HepG2 (cell line): ENCODE results near the gene SIGMAR1. TPM values are rescaled to one million over a fixed set of nuclear protein-coding genes. Genes with fewer than 3 reads are reported as not detected.
A peak's percentile ranks its signal among the peaks of the same experiment; 100 is the strongest.

Experiments used
- CBX5 ChIP-seq: sonication (generic); formaldehyde crosslinking; IDR thresholded peaks from 2 replicates; pipeline ENCODE4 v1.4.0; 2020; ENCODE audit warnings: missing genetic modification reagents, borderline replicate concordance
- DRAP1 ChIP-seq: IDR thresholded peaks from 2 replicates; pipeline ENCODE4 v1.6.1; 2016; ENCODE audit warnings: missing genetic modification reagents, missing compliant biosample characterization
- GFI1 ChIP-seq: sonication (generic); formaldehyde crosslinking; IDR thresholded peaks from 2 replicates; pipeline ENCODE4 v1.5.0; 2020; ENCODE audit warnings: missing genetic modification reagents, mild to moderate bottlenecking, borderline replicate concordance
- HNRNPUL1 ChIP-seq: fragments of 200-400 bp; formaldehyde crosslinking; IDR thresholded peaks from 2 replicates; pipeline ENCODE4 v1.6.1; 2017; ENCODE audit warnings: low read depth, mild to moderate bottlenecking, low read length, moderate library complexity
- HOMEZ ChIP-seq: IDR thresholded peaks from 2 replicates; pipeline ENCODE4 v1.6.1; 2016; ENCODE audit warnings: low read depth
- MTA1 ChIP-seq: sonication (generic); formaldehyde crosslinking; IDR thresholded peaks from 2 replicates; pipeline ENCODE4 v1.4.0; 2020; ENCODE audit warnings: missing genetic modification reagents, mild to moderate bottlenecking, borderline replicate concordance
- PAF1 ChIP-seq: IDR thresholded peaks from 2 replicates; pipeline ENCODE4 v1.6.1; 2016; ENCODE audit warnings: missing genetic modification reagents, missing compliant biosample characterization
- SMC3 ChIP-seq: IDR thresholded peaks from 2 replicates; pipeline ENCODE4 v1.6.1; 2011; ENCODE audit warnings: low read length, improper control_type of control experiment
- SP2 ChIP-seq: sonication (generic); formaldehyde crosslinking; IDR thresholded peaks from 2 replicates; pipeline ENCODE4 v1.5.1; 2020; ENCODE audit warnings: mild to moderate bottlenecking, missing genetic modification reagents
- SP5 ChIP-seq: IDR thresholded peaks from 2 replicates; pipeline ENCODE4 v1.6.1; 2016; ENCODE audit warnings: low read depth, borderline replicate concordance
- SRY ChIP-seq: sonication (generic); formaldehyde crosslinking; IDR thresholded peaks from 2 replicates; pipeline ENCODE4 v1.8.0; 2022; ENCODE audit warnings: mild to moderate bottlenecking, missing genetic modification reagents
- TEAD3 ChIP-seq: optimal IDR thresholded peaks from 2 replicates; pipeline ENCODE3; 2016; ENCODE audit warnings: borderline replicate concordance
- THAP11 ChIP-seq: IDR thresholded peaks from 2 replicates; pipeline ENCODE4 v1.6.1; 2016; ENCODE audit warnings: missing biosample characterization, missing genetic modification reagents
- YEATS2 ChIP-seq: sonication (generic); formaldehyde crosslinking; IDR thresholded peaks from 2 replicates; pipeline ENCODE4 v1.4.0; 2020; ENCODE audit warnings: missing genetic modification reagents, borderline replicate concordance
- ZNF180 ChIP-seq: sonication (generic); formaldehyde crosslinking; IDR thresholded peaks from 2 replicates; pipeline ENCODE4 v1.4.0; 2020; ENCODE audit warnings: low read depth, missing genetic modification reagents, borderline replicate concordance
- ZNF263 ChIP-seq: sonication (generic); formaldehyde crosslinking; IDR thresholded peaks from 2 replicates; pipeline ENCODE4 v1.4.0; 2020; ENCODE audit warnings: missing genetic modification reagents
- ZNF503 ChIP-seq: sonication (generic); formaldehyde crosslinking; IDR thresholded peaks from 2 replicates; pipeline ENCODE4 v1.4.0; 2020; ENCODE audit warnings: missing genetic modification reagents
- ZNF558 ChIP-seq: sonication (generic); formaldehyde crosslinking; IDR thresholded peaks from 2 replicates; pipeline ENCODE4 v1.9.0; 2022; ENCODE audit warnings: mild to moderate bottlenecking, missing genetic modification reagents, borderline replicate concordance
- ZNF770 ChIP-seq: sonication (generic); formaldehyde crosslinking; IDR thresholded peaks from 2 replicates; pipeline ENCODE4 v1.5.0; 2020; ENCODE audit warnings: mild to moderate bottlenecking, missing genetic modification reagents
- ZNF891 ChIP-seq: sonication (generic); formaldehyde crosslinking; IDR thresholded peaks from 2 replicates; pipeline ENCODE4 v1.5.0; 2020; ENCODE audit warnings: mild to moderate bottlenecking, missing genetic modification reagents
- ZUFSP ChIP-seq: sonication (generic); formaldehyde crosslinking; IDR thresholded peaks from 2 replicates; pipeline ENCODE4 v1.9.0; 2021; ENCODE audit warnings: missing genetic modification reagents, mild to moderate bottlenecking, borderline replicate concordance
- polyA plus RNA-seq, 8 experiments: library from polyadenylated mRNA; depleted of rRNA in 3 of 8; stranded (reverse) in 7 of 8; unstranded in 1 of 8; fragments of >200 nt; fragmentation: Illumina TruSeq in 4 of 8; extraction: Trizol in 4 of 8; gene quantifications; 2 replicates each; pipeline versions ENCODE4 v1.2.1 to v1.2.3, GENCODE V29; 2011 to 2016; ENCODE audit warnings: low read depth in 4 of 8, missing spikeins in 1 of 8, mixed read lengths in 1 of 8; ENCODE audit not compliant: insufficient read depth in 1 of 8
- total RNA-seq, 5 experiments: library from RNA; depleted of rRNA; stranded (reverse); fragments of >200 nt; fragmentation: Illumina TruSeq; extraction: Trizol; gene quantifications; 2 replicates each; pipeline ENCODE4 v1.2.3, GENCODE V29; 2016; ENCODE audit warnings: low read depth in 1 of 5
- TF ChIP-seq, protein P1 (sequence below): sonication (generic); formaldehyde crosslinking; IDR thresholded peaks from 2 replicates; pipeline ENCODE4 v1.8.0; 2022; ENCODE audit warnings: missing genetic modification reagents, mild to moderate bottlenecking, inconsistent platforms, borderline replicate concordance

The SIGMAR1 gene
- total and polyA plus RNA-seq, 2 of the 13 experiments (the other 11 are each of a cell fraction or from before 2014, with no cell fraction given) = 38.9 to 60.8 TPM

DNA sequence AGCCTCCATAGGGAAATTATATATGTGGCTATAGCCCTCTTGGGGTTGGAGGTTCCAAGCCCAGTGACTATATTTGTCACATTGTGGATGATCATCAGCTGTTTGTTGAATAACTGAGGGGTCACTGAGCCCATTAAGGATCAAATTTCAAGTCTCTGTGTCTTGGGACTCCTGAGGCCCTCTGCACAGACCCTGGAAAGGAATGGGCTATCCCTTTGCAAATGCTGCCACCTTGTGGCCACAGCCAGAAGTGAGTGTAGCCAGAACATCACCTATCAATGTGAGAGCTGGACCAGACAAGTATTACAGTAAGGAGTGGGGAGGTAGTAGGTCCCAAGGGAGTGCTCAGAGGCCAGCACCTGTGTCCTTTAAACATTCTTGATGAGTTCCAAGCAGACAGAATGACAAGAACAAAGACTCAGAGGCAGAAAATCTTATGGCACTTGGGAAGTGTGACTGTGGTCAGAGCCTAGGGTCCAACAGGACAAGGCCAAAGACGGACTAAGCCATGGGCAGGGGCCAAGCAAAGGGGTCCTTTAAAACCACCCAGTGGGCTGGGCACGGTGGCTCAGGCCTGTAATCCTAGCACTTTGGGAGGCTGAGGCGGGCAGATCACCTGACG, 33.9 kb downstream of the SIGMAR1 start (continued):
- TF ChIP-seq ZNF770 (CRISPR knock-in tag) = no peak
- no peak for TF ChIP-seq HOMEZ (CRISPR knock-in tag)
- no peak for TF ChIP-seq DRAP1
- TF ChIP-seq YEATS2 (CRISPR knock-in tag) = peak; percentile 44; the same call in 1 of the 2 replicates
- no peak for TF ChIP-seq MTA1 (CRISPR knock-in tag)
- TF ChIP-seq PAF1 (CRISPR knock-in tag) = no peak
- no peak for TF ChIP-seq HNRNPUL1
- 0 out of 2 replicates have a peak, but pooled peaks have one; percentile 29 for TF ChIP-seq THAP11 (CRISPR knock-in tag)
- TF ChIP-seq ZNF263 (CRISPR knock-in tag) = no peak
- TF ChIP-seq ZNF891 (CRISPR knock-in tag) = no peak
- TF ChIP-seq SMC3 = peak; percentile 84
- no peak for TF ChIP-seq ZNF180 (CRISPR knock-in tag)
- no peak for TF ChIP-seq SP2
- peak; percentile 28 for TF ChIP-seq TEAD3
- TF ChIP-seq, protein P1, sequence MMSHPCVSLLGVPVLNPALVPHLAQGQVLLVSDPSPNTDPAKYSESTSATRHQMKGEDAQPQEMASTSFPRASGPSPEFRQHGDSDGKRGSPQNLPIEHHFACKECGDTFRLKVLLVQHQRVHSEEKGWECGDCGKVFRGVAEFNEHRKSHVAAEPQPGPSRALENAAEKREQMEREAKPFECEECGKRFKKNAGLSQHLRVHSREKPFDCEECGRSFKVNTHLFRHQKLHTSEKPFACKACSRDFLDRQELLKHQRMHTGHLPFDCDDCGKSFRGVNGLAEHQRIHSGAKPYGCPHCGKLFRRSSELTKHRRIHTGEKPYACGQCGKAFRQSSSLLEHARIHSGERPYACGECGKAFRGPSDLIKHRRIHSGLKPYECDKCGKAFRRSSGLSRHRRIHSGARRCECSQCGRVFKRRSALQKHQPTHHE = no peak
- no peak for TF ChIP-seq ZNF503 (CRISPR knock-in tag)
- TF ChIP-seq CBX5 (CRISPR knock-in tag) = no peak
- TF ChIP-seq SRY (CRISPR knock-in tag) = no peak
- TF ChIP-seq ZNF558 = no peak
- TF ChIP-seq SP5 (CRISPR knock-in tag) = no peak
- no peak for TF ChIP-seq ZUFSP
- no peak for TF ChIP-seq GFI1 (CRISPR knock-in tag)
